Cardiac fibroblast (primary cell): ENCODE data around the gene SBK3.
"Not testable (repeated sequence)": the region's sequence is repeated elsewhere in the genome, so short reads cannot be mapped to it uniquely, and the experiment has no call there.

Source experiments
- DNase-seq, 2 donors: peaks; one replicate each; pipeline versions ENCODE4 v3.0.0 to v3.0.0-alpha.2; 2010; ENCODE audit warnings: low read depth in 2 of 2
- H3K4me3 ChIP-seq, 2 donors: replicated peaks in 1 of 2; 1 replicate in 1 of 2; 2 replicates in 1 of 2; pipeline ENCODE4 v1.5.1; 2011; ENCODE audit warnings: low read depth in 2 of 2, low read length in 2 of 2, mild to moderate bottlenecking in 2 of 2, moderate library complexity in 1 of 2
- CTCF ChIP-seq: IDR thresholded peaks from one replicate; pipeline ENCODE4 v1.5.1; 2011; ENCODE audit warnings: low read depth, mild to moderate bottlenecking, low read length, inconsistent platforms

The SBK3 gene

DNA sequence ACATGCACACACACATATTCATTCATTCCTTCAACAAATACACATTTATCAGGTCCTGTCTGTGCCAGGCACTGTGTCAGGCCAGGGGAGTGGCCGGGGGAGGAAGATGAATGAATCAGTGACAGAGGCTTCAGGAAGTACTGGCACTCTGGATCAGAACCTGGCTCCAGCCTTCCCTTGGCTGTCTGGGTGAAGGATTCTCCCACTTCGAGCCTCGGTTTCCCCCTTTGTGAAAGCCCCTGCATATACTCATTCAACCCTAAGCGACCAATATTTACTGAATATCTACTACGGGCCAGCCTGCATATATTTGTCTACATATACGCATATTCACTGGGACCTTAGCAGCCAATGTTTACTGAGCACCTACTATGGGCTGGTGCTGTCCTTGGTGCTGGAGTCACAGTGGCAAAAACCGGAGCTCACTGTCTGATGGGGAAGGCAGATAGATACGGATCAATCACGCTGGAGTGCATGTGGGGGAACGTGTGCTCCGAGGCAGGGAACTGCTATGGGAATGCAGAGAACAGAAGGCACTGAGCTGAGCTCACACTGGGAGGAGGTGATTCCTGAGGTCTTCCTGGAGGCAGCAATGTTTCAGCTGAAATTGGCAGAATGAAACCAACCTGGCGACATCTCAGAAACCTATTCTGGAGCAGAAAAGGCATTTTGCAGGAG, 35.9 kb upstream of the SBK3 start:
- H3K4me3 ChIP-seq: peak overlapping the region; percentile 65 to 99
- DNase-seq: no peak
- no peak for TF ChIP-seq CTCF

DNA sequence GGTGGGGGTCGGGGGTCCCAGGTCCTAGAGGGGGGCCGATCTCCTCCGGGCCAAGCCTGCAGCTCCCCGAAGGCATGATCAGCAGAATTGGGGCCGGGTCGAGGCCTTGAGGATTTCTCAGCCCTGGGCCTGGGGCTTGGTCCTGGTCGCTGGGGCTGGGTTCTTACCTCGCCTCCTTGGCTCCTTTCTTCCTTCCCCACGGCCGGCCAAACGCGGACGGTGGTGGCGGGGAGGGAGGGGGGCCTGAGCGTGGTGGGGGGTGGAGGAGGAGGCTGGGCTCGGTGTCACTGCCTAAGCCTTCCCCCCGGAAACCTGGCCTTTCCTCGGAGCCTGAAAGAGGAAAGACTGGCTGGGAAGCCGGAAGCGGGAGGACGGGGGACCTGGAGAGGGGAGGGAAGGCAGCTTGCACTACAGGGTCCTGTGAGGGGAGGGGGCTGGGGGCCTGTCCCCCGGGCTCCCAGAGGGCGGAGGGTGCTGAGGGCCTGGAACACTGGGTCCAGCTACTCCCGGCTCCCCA, 35.3 kb upstream of the SBK3 start, which contains the start of gene ZNF579:
Gene ZNF579, minus strand, starts transcription at position 221 of the 517 bp plus-strand sequence. CDS start 1,209 bp downstream, outside the sequence.
- peak within 1 kb of the TSS; percentile 65 to 99 for H3K4me3 ChIP-seq
- no peak for TF ChIP-seq CTCF
- peak; percentile 93 to 94 for DNase-seq

DNA sequence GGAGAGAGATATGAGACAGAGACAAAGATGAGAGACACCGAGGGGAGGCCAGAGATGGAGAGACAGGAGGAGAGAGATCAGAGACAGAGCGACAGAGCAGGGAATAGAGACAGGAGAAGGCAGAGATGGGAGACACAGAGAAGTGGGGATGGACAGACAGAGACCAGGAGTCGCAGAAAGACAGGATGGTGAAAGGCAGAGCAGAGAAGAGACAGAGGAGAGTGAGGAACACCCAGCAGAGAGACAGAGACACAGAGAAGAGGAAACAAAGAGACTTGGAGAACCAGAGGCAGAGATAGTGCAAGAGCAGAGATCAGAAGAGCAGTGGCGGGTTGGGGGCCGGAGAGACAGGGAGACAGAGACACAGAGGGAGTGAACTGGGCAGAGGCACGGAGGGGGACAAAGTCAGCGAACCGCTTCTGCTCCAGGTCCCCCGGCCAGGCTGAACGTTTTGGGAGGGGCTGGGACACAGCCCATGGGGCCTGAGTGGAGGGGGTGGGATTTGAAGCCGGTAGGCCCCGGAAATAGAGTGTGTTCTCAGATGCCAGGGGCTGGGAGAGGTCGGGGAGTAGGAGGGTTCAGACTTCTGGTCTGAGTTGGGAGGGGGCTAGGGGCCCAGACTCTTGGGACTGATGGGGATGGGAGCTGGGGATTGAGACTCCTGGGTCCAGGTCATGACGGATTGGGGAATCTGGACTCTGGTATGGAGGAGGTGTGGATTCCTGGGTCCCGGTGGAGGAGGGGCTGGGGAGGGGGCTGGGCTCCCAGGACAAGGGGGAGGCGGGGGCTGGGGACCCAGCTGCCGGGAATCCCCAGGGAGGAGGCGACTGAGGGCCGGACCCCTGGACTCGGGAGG, 34.7 kb upstream of the SBK3 start:
- H3K4me3 ChIP-seq: peak overlapping the region; percentile 65 to 99
- DNase-seq: peak; percentile 34 to 51
- TF ChIP-seq CTCF: no peak

GRCh38 chr19:55578761-55579747, 33.7 kb upstream of the SBK3 start:
- DNase-seq: no peak
- TF ChIP-seq CTCF: no peak
- peak overlapping the region; percentile 65 to 99 for H3K4me3 ChIP-seq

DNA sequence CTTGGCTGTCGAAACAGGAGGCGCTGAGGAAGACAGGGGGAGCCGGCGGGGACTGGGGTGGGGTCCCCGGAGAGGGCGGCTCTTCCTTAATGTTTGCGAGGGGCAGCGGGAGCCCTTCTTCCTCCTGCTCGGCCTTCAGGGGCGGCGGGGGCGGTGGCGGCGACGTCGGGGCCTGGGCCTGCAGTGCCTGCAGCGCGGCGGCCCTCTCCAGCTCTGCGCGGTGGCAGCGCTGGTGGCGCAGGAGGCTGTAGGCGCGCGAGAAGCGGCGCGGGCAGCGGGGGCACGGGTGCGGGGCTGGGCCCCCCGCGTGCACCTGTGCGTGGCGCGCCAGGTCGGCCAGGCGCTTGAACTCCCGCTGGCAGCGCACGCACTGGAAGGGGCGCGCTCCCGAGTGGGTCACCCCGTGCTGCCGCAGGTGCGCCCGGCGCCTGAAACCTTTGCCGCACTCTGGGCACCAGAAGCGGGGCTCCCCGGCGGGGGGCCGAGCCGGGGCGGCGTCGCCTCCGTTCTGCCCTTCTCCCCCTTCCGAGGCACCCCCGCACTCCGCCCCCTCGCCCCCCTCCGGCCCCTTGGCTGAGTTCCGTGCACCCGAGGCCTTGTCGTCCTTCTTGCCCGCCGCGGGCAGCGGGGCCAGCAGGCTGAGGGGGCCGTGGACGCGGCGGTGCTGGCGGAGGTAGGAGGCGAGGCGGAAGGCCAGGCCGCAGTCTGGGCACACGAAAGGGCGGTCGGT, 32.9 kb upstream of the SBK3 start:
- no peak for DNase-seq
- no peak overlapping the region for H3K4me3 ChIP-seq
- TF ChIP-seq CTCF: no peak

- no peak for DNase-seq
- no peak for TF ChIP-seq CTCF
- H3K4me3 ChIP-seq: no peak overlapping the region
Observed at GRCh38 chr19:55576746-55577145, 31.4 kb upstream of the SBK3 start.

DNA sequence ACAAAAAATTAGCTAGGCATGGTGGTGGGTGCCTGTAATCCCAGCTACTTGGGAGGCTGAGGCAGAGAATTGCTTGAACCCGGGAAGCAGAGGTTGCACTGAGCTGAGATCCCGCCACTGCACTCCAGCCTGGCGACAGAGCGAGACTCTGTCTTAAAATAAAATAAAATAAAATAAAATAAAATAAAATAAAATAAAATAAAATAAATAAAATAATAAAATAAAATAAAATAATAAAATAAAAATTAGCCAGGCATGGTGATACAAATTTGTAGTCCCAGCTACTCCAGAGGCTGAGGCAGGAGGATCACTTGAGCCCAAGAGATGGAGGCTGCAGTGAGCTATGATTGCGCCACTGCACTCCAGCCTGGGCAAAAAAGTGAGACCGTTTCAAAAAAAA, 28.6 kb upstream of the SBK3 start:
- not testable (repeated sequence) for DNase-seq, H3K4me3 ChIP-seq

- H3K4me3 ChIP-seq, DNase-seq: not testable (repeated sequence)
Observed at GRCh38 chr19:55569477-55569876, 24.1 kb upstream of the SBK3 start.
